Subcutaneous abdominal adipose tissue (tissue), 5 donors: ENCODE results near the gene LPIN2.
A peak's percentile ranks its signal among the peaks of the same experiment; 100 is the strongest.

Experiments used
- H3K27ac ChIP-seq: one replicate; pipeline ENCODE4 v1.7.0; 2013; ENCODE audit warnings: low read depth, mild to moderate bottlenecking, inconsistent platforms, low read length, moderate library complexity
- H3K27me3 ChIP-seq, 5 donors: one replicate each; pipeline ENCODE4 v1.7.0; 2013; ENCODE audit warnings: low read length in 5 of 5, inconsistent platforms in 1 of 5; ENCODE audit not compliant: control insufficient read depth in 5 of 5, insufficient read depth in 4 of 5
- H3K36me3 ChIP-seq, 5 donors: one replicate each; pipeline ENCODE4 v1.7.0; 2013; ENCODE audit warnings: low read length in 5 of 5; ENCODE audit not compliant: control insufficient read depth in 5 of 5, insufficient read depth in 5 of 5
- H3K4me1 ChIP-seq, 5 donors: one replicate each; pipeline ENCODE4 v1.7.0; 2013; ENCODE audit warnings: low read length in 5 of 5, mild to moderate bottlenecking in 3 of 5, moderate library complexity in 1 of 5; ENCODE audit not compliant: control insufficient read depth in 5 of 5, insufficient read depth in 5 of 5
- H3K4me3 ChIP-seq, 5 donors: one replicate each; pipeline ENCODE4 v1.7.0; 2013; ENCODE audit warnings: low read length in 5 of 5, low read depth in 1 of 5
- H3K9ac ChIP-seq, 5 donors: one replicate each; pipeline ENCODE4 v1.7.0; 2013; ENCODE audit warnings: low read length in 5 of 5, mild to moderate bottlenecking in 4 of 5, moderate library complexity in 3 of 5
- H3K9me3 ChIP-seq, 5 donors: one replicate each; pipeline ENCODE4 v1.7.0; 2013; ENCODE audit warnings: low read length in 5 of 5; ENCODE audit not compliant: control insufficient read depth in 5 of 5
- donor health status: healthy.
- donor health status: healthy.
- donor health status: healthy.
- donor health status: healthy.
- donor health status: healthy.

The LPIN2 gene

GRCh38 chr18:3013024-3013804, at the start of gene LPIN2:
Gene LPIN2 (minus strand): TSS chr18:3013144. CDS start chr18:2960840, 52,304 bp downstream.
- no peaks in the 10 kb centered on the region for H3K9me3 ChIP-seq
- H3K4me1 ChIP-seq: peaks cover 11 to 57% (median 53%) of the 10 kb centered on the region in 5 donors
- H3K4me3 ChIP-seq: peak within 1 kb of the TSS; percentile 62 to 80 (median 76)
- peak within 1 kb of the TSS; percentile 88 for H3K27ac ChIP-seq
- no peaks in the 10 kb centered on the region for H3K27me3 ChIP-seq
- peak within 1 kb of the TSS; percentile 17 to 89 (median 76) for H3K9ac ChIP-seq
- H3K36me3 ChIP-seq: peaks cover 0 to under 1% (median 0%) of the 10 kb centered on the region in 5 donors

GRCh38 chr18:3061581-3062312, 48.8 kb upstream of the LPIN2 start:
- no peak overlapping the region for H3K9ac ChIP-seq

GRCh38 chr18:3060667-3061580, 48.0 kb upstream of the LPIN2 start:
- Histone ChIP-seq H3K36me3 (peaks cover 0 to 1% (median 0%) of the 10 kb centered on the region in 5 donors), H3K4me3 (no peak overlapping the region), H3K27me3 (no peaks in the 10 kb centered on the region), H3K9me3 (no peaks in the 10 kb centered on the region), H3K4me1 (peaks cover 2 to 39% (median 18%) of the 10 kb centered on the region in 5 donors), H3K9ac (no peak overlapping the region), H3K27ac (peak overlapping the region; percentile 73)

More at GRCh38 chr18:3061581-3062312, 48.8 kb upstream of the LPIN2 start:
- Histone ChIP-seq H3K4me1 (peaks cover 2 to 38% (median 17%) of the 10 kb centered on the region in 5 donors), H3K9me3 (no peaks in the 10 kb centered on the region), H3K36me3 (peaks cover 0 to 9% (median 6%) of the 10 kb centered on the region in 5 donors), H3K27me3 (no peaks in the 10 kb centered on the region), H3K4me3 (no peak overlapping the region), H3K27ac (peak overlapping the region; percentile 73)

GRCh38 chr18:3059272-3059671, 46.3 kb upstream of the LPIN2 start:
- H3K4me1 ChIP-seq: peaks cover 2 to 46% (median 25%) of the 10 kb centered on the region in 5 donors
- H3K4me3 ChIP-seq: no peak overlapping the region
- H3K27ac ChIP-seq: no peak overlapping the region
- no peaks in the 10 kb centered on the region for H3K9me3 ChIP-seq
- H3K36me3 ChIP-seq: no peaks in the 10 kb centered on the region
- H3K9ac ChIP-seq: no peak overlapping the region
- no peaks in the 10 kb centered on the region for H3K27me3 ChIP-seq

GRCh38 chr18:3058328-3059191, 45.6 kb upstream of the LPIN2 start:
- H3K9ac ChIP-seq: no peak overlapping the region
- H3K4me3 ChIP-seq: no peak overlapping the region
- no peaks in the 10 kb centered on the region for H3K36me3 ChIP-seq
- H3K27ac ChIP-seq: no peak overlapping the region
- peaks cover 2 to 46% (median 25%) of the 10 kb centered on the region in 5 donors for H3K4me1 ChIP-seq
- no peaks in the 10 kb centered on the region for H3K9me3 ChIP-seq
- no peaks in the 10 kb centered on the region for H3K27me3 ChIP-seq

- H3K9me3 ChIP-seq: no peaks in the 10 kb centered on the region
- H3K36me3 ChIP-seq: no peaks in the 10 kb centered on the region
- no peak overlapping the region for H3K4me3 ChIP-seq
- H3K27ac ChIP-seq: no peak overlapping the region
- peaks cover 1 to 41% (median 19%) of the 10 kb centered on the region in 5 donors for H3K4me1 ChIP-seq
- no peaks in the 10 kb centered on the region for H3K27me3 ChIP-seq
- H3K9ac ChIP-seq: no peak overlapping the region
Observed at GRCh38 chr18:3057526-3057925, 44.6 kb upstream of the LPIN2 start.

- Histone ChIP-seq H3K27me3 (no peaks in the 10 kb centered on the region), H3K36me3 (no peaks in the 10 kb centered on the region), H3K4me1 (peaks cover 0 to 35% (median 17%) of the 10 kb centered on the region in 5 donors), H3K9me3 (no peaks in the 10 kb centered on the region), H3K9ac (no peak overlapping the region), H3K4me3 (no peak overlapping the region), H3K27ac (no peak overlapping the region)
Observed at GRCh38 chr18:3056311-3056710, 43.4 kb upstream of the LPIN2 start.

GRCh38 chr18:3055816-3056215, 42.9 kb upstream of the LPIN2 start:
- Histone ChIP-seq H3K27ac (no peak overlapping the region), H3K9me3 (no peaks in the 10 kb centered on the region), H3K36me3 (no peaks in the 10 kb centered on the region), H3K9ac (no peak overlapping the region), H3K27me3 (no peaks in the 10 kb centered on the region), H3K4me1 (peaks cover 0 to 30% (median 15%) of the 10 kb centered on the region in 5 donors), H3K4me3 (no peak overlapping the region)

GRCh38 chr18:3055186-3055728, 42.3 kb upstream of the LPIN2 start:
- Histone ChIP-seq H3K9ac (no peak overlapping the region), H3K27me3 (no peaks in the 10 kb centered on the region), H3K9me3 (no peaks in the 10 kb centered on the region), H3K4me3 (no peak overlapping the region), H3K4me1 (peaks cover 0 to 25% (median 9%) of the 10 kb centered on the region in 5 donors), H3K36me3 (no peaks in the 10 kb centered on the region), H3K27ac (no peak overlapping the region)
